Kidney epithelial cell (primary cell): ENCODE data around the gene FFAR3. TPM values are rescaled to one million over a fixed set of nuclear protein-coding genes. Genes with fewer than 3 reads are reported as not detected.

Source experiments
- DNase-seq: peaks from one replicate; pipeline ENCODE4 v3.0.0-alpha.2; 2010; ENCODE audit warnings: low read depth
- H3K27me3 ChIP-seq: 2 replicates; pipeline ENCODE4 v1.6.0; 2011; ENCODE audit warnings: low read length; ENCODE audit not compliant: control insufficient read depth, insufficient read depth
- H3K36me3 ChIP-seq: 2 replicates; pipeline ENCODE4 v1.5.1; 2011; ENCODE audit warnings: low read length; ENCODE audit not compliant: control insufficient read depth, insufficient read depth
- H3K4me3 ChIP-seq: 2 replicates; pipeline ENCODE4 v1.5.1; 2011; ENCODE audit warnings: low read depth, mild to moderate bottlenecking, control low read depth, low read length
- total RNA-seq: library from RNA; depleted of rRNA; stranded (reverse); fragments of >200 nt; gene quantifications from 2 replicates; pipeline ENCODE4 v1.2.3, GENCODE V29; 2015
- TF ChIP-seq, protein P1 (sequence below): IDR thresholded peaks from 2 replicates; pipeline ENCODE4 v1.5.1; 2011; ENCODE audit warnings: mild to moderate bottlenecking, moderate library complexity, low read length, control low read depth, inconsistent platforms; ENCODE audit not compliant: insufficient read depth, poor library complexity, severe bottlenecking

The FFAR3 gene
- total RNA-seq, 1 donor from 2014 or later, result not detected

DNA sequence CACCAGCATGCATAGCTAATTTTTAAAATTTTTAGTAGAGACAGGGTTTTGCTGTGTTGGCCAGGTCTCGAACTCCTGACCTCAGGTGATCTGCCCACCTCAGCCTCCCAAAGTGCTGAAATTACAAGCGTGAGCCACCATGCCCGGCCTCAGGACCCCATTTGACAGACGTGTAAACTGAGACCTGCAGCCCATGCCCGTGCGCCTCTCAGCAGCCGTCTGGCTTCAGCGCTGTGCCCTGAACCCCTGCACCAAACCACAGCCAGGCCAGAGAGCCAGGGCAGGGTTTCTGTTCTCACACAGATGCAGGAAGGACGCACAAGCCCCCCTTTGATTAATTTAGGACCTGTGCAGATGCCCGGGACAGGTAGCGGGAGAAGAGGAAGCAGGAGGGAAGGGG is 17.8 kb upstream of the FFAR3 start:
- TF ChIP-seq, protein P1, sequence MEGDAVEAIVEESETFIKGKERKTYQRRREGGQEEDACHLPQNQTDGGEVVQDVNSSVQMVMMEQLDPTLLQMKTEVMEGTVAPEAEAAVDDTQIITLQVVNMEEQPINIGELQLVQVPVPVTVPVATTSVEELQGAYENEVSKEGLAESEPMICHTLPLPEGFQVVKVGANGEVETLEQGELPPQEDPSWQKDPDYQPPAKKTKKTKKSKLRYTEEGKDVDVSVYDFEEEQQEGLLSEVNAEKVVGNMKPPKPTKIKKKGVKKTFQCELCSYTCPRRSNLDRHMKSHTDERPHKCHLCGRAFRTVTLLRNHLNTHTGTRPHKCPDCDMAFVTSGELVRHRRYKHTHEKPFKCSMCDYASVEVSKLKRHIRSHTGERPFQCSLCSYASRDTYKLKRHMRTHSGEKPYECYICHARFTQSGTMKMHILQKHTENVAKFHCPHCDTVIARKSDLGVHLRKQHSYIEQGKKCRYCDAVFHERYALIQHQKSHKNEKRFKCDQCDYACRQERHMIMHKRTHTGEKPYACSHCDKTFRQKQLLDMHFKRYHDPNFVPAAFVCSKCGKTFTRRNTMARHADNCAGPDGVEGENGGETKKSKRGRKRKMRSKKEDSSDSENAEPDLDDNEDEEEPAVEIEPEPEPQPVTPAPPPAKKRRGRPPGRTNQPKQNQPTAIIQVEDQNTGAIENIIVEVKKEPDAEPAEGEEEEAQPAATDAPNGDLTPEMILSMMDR, result no peak
- DNase-seq, result no peak
- H3K36me3 ChIP-seq, result no peaks in the 10 kb centered on the region
- H3K4me3 ChIP-seq, result no peak overlapping the region
- H3K27me3 ChIP-seq, result peaks cover 6% of the 10 kb centered on the region

- no peak overlapping the region for H3K4me3 ChIP-seq
- TF ChIP-seq, protein P1, result no peak
- peaks cover 6% of the 10 kb centered on the region for H3K27me3 ChIP-seq
- no peak for DNase-seq
- no peaks in the 10 kb centered on the region for H3K36me3 ChIP-seq
Measured at GRCh38 chr19:35341006-35341405, 17.3 kb upstream of the FFAR3 start.

- Histone ChIP-seq H3K36me3 (no peaks in the 10 kb centered on the region), H3K4me3 (no peak overlapping the region), H3K27me3 (peaks cover 6% of the 10 kb centered on the region)
Measured at GRCh38 chr19:35341565-35342225, 16.6 kb upstream of the FFAR3 start.

GRCh38 chr19:35342430-35342829 is 15.8 kb upstream of the FFAR3 start:
- Histone ChIP-seq H3K4me3 (no peak overlapping the region), H3K36me3 (no peaks in the 10 kb centered on the region), H3K27me3 (peaks cover 4% of the 10 kb centered on the region)
- DNase-seq, result no peak
- TF ChIP-seq, protein P1, result no peak

More at GRCh38 chr19:35341565-35342225, 16.6 kb upstream of the FFAR3 start:
- TF ChIP-seq, protein P1, result no peak
- DNase-seq, result no peak

DNA sequence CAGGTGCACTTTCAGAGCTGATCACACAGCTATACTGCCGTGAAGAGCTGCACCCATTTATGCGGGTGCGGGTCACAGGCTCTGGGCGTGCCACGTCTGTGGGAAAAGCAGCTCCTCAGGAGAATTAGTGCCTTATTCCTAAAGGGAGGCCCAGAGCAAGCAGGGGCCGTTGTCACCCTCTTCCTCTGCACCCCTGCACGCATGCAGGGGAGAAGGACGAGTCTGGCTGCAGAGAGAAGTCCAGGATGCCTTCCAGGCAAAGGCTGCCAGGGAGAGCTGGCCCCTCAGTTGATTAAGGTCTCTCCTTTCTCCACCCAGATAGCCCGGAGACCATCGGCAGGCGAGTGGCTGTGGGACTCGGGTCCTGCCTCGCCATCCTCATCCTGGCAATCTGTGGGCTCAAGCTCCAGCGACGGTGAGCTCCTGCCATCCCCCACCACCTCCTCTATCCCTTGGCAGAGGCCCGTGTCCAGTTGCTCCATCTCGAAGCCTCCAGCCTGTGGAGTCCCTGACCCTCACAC is 13.7 kb upstream of the FFAR3 start:
- no peak for DNase-seq
- Histone ChIP-seq H3K36me3 (no peaks in the 10 kb centered on the region), H3K27me3 (peaks cover 4% of the 10 kb centered on the region), H3K4me3 (no peak overlapping the region)
- TF ChIP-seq, protein P1, result no peak

GRCh38 chr19:35345671-35346111 is 12.6 kb upstream of the FFAR3 start:
- DNase-seq, result no peak
- no peak overlapping the region for H3K4me3 ChIP-seq
- peaks cover 12% of the 10 kb centered on the region for H3K27me3 ChIP-seq
- H3K36me3 ChIP-seq, result no peaks in the 10 kb centered on the region
- TF ChIP-seq, protein P1, result no peak
